Lower leg skin (tissue), 3 donors: ENCODE results near the gene ZKSCAN7.
"Not testable (repeated sequence)": the region's sequence is repeated elsewhere in the genome, so short reads cannot be mapped to it uniquely, and the experiment has no call there.

Experiments used
- CTCF ChIP-seq, 3 donors: fragments of 450-650 bp; IDR thresholded peaks; one replicate each; pipeline ENCODE4 v1.5.1; 2016; ENCODE audit warnings: antibody characterized with exemption in 3 of 3, mild to moderate bottlenecking in 3 of 3, moderate library complexity in 2 of 3
- POLR2A ChIP-seq, 2 donors: fragments of 450-650 bp; IDR thresholded peaks; one replicate each; pipeline ENCODE4 v1.6.1; 2016 to 2017; ENCODE audit warnings: antibody characterized with exemption in 2 of 2, mild to moderate bottlenecking in 1 of 2, moderate library complexity in 1 of 2

DNA sequence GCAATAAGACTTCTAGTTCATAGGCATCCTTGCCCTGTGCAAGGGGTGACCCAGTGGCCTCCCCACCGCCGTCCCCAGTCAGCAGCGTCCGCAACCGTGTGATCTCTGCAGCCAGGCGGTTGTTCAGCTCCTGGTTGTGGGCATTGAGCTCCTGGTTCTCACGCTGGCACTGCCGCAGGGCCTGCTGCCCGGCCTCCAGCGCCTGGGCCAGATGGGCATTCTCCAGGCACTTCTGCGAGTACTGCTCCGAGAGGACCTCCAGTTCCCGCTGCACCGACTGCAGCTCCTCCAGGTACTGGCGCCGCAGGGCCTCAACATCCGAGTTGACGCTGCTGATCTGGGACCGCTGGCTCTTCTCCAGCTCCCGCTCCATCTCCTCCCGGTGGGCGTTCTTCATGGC, 23.3 kb downstream of the ZKSCAN7 start:
- TF ChIP-seq POLR2A, CTCF (IDR thresholded peaks at IDR 0.05): not testable (repeated sequence)
